AG20443 (cell line): ENCODE data around the gene SURF1.
"Not testable (repeated sequence)": the region's sequence is repeated elsewhere in the genome, so short reads cannot be mapped to it uniquely, and the experiment has no call there.

Source experiments
- DNase-seq: peaks from one replicate; pipeline ENCODE4 v3.0.0; 2012; ENCODE audit warnings: low spot score, mixed read lengths

The SURF1 gene

DNA sequence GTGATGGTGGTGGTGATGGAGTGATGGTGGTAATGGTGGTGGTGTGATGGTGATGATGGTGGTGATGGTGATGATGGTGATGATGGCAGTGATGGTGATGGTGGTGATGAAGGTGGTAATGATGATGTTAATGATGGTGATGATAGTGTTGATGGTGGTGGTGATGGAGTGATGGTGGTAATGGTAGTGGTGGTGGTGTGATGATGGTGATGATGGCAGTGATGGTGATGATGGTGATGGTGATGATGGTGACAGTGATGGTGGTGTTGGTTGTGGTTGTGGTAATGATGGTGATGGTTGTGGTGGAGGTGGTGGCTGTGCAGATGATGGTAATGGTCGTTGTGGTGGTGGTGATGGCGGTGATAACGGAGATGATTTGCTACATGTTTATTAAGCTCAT lies 27.2 kb upstream of the SURF1 start:
- no peak for DNase-seq

DNA sequence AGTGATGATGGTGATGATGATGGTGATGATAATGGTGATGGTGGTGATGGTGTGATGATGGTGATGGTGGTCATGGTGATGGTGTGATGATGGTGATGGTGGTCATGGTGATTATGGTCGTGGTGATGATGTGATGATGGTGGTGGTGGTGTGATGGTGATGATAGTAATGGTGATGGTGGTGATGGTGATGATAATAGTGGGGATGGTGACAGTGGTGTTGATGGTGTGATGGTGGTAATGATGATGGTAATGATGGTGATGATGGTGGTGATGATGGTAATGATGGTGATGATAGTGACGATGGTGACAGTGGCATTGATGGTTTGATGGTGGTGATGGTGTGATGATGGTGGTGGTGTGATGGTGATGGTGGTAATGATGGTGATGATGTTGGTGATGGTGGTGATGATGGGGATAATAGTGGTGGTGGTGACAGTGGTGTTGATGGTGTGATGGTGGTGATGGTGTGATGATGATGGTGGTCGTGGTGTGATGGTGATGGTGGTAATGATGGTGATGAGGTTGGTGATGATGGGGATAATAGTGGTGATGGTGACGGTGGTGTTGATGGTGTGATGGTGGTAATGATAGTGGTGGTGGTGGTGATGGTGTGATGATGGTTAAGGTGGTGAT lies 26.3 kb upstream of the SURF1 start:
- no peak for DNase-seq

- DNase-seq: no peak
Measured at GRCh38 chr9:133380734-133381133, 24.4 kb upstream of the SURF1 start.

GRCh38 chr9:133379153-133380086 lies 23.1 kb upstream of the SURF1 start:
- no peak for DNase-seq

- no peak for DNase-seq
Measured at GRCh38 chr9:133378408-133378962, 22.2 kb upstream of the SURF1 start.

- no peak for DNase-seq
Measured at GRCh38 chr9:133377721-133378216, 21.5 kb upstream of the SURF1 start.

- not testable (repeated sequence) for DNase-seq
Measured at GRCh38 chr9:133377280-133377679, 21.0 kb upstream of the SURF1 start.

- DNase-seq: peak; percentile 100
Measured at GRCh38 chr9:133375724-133376654, 19.7 kb upstream of the SURF1 start, which contains the start of the genes STKLD1 and SURF4. TSS of gene STKLD1 (plus strand) at chr9:133376366. CDS start at chr9:133376474, 108 bp downstream. TSS of gene SURF4 (minus strand) at chr9:133376060. CDS start at chr9:133375969, 91 bp downstream.

- peak; percentile 39 for DNase-seq
Measured at GRCh38 chr9:133375116-133375723, 18.9 kb upstream of the SURF1 start.

- DNase-seq: peak; percentile 63
Measured at GRCh38 chr9:133374612-133375115, 18.4 kb upstream of the SURF1 start.

DNA sequence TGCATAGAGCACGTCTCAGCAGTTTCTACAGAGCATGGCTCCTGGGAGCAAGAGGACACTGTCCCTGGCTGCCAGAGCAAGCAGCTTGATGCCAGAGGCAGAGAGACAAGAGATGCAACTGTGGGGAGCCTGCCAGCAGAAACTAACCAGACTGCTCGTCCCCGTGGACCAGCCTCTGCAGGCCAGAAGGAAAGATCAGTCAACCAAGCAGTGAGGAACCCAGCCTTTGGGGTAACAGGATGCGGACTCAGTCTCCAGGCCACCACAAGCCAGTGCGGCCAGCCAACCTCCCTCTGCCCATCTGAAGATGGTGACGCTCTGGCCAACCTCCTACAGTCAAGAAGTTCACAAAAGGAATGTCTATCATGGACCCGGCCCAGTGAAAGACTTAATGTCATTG lies 15.9 kb upstream of the SURF1 start:
- DNase-seq: no peak

- DNase-seq: no peak
Measured at GRCh38 chr9:133371261-133371711, 15.0 kb upstream of the SURF1 start.

- DNase-seq: no peak
Measured at GRCh38 chr9:133370685-133371084, 14.4 kb upstream of the SURF1 start.

DNA sequence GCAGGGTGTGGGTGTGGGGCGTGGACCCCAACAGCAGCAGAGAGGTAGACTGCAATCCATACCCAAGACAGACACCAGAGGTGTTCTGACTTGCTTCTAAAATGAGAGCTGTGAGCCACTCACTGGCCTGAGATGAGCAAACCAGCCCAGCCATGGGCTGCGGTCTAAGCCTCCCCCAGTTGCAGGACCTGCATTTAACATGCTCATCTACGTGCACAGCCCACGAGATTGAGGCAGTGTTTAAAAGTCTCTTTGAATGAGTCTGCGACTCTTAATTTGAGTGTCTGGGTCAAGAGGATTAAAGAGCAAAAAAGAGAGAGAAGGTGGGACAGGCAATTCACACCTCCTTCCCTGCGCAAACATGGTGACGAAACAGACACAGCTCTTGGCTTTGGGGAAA lies 13.6 kb upstream of the SURF1 start:
- DNase-seq: no peak

- DNase-seq: no peak
Measured at GRCh38 chr9:133369422-133369821, 13.1 kb upstream of the SURF1 start.

- DNase-seq: no peak
Measured at GRCh38 chr9:133368249-133368881, 12.1 kb upstream of the SURF1 start.

DNA sequence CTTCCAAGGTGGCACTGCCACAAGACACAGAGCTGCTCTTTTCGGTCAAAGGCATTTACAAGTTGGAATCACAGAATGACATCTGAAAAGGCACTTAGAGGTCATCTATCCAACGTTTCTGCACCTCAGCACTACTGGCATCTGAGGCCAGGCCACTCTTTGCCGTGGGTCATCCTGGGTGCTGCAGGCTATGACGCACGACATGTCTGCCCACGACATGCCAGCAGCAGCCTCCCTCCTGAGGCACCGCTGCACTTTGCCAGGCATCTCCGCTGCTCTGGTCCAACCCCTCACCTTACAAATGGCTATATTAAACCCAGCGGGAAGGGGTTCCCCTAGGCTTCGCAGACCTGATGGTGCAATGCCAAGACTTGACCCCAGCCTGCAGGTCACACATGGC lies 11.5 kb upstream of the SURF1 start:
- no peak for DNase-seq

DNA sequence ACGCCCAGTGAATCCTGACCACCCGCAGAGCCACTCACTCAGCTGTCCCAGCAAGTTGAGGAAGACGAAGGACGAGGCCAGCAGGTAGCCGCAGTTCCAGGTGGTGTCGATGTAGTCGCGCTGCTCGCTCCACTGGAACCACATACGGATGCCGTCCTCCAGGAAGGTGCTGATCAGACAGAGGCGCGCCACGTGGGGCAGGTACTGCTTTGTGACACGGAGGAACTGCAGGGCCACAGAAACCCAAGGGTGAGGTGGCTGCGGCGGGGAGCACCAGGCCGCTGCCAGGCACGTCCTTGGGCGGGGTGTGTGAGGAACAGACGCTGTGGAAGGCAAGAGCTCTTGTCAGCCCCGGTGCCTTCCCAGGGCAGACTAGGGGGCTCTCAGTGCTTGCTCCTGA lies 10.9 kb upstream of the SURF1 start:
- no peak for DNase-seq

- DNase-seq: no peak
Measured at GRCh38 chr9:133366435-133366834, 10.1 kb upstream of the SURF1 start.

DNA sequence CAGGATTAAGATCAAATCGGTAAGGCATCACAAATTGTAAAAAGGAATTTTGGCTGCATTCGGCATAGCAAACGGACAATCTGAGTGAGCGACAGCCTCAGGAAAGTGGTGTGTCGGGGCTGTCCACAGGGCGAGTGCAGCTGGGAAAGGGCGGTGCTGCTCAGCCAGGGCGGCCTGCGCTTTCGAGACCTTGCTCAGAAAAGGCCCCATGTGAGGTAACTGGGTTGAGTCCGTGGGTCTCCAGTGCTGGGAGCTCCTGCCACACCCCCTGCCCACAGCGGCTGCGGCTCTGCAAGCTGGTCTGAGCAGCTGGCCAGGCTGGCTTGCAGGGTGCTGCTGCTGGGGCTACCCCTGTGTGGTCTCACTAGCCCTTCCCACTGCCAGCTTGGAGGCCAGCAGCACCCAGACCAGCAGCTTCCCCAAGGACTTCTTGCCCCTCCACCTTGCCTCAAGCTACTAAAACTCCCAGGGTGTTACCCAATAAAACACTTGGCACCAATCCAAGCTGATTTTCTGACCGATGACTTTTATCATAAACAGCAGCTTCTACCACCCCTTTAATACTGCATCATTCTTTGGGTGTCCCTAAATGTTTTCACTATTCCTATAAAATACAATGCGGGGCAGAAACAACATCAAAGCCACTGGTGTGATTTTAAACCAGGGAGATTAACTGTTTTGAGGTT lies 6.2 kb upstream of the SURF1 start:
- DNase-seq: no peak
